ENCODE data around the gene PAK4.

Gene PAK4

GRCh38 chr19:39146686-39147450 is 21.3 kb downstream of the PAK4 start:
- DNase-seq (ENCODE audit: low read depth) = no peak

- DNase-seq (ENCODE audit: low read depth) = no peak
Measured at GRCh38 chr19:39147480-39147879, 21.9 kb downstream of the PAK4 start.

GRCh38 chr19:39148939-39149529 is 23.4 kb downstream of the PAK4 start:
- DNase-seq (ENCODE audit: low read depth) = no peak

- DNase-seq (ENCODE audit: low read depth) = no peak
Measured at GRCh38 chr19:39150235-39150634, 24.6 kb downstream of the PAK4 start.

GRCh38 chr19:39150807-39151600 is 25.4 kb downstream of the PAK4 start:
- DNase-seq (ENCODE audit: low read depth) = no peak

- DNase-seq (ENCODE audit: low read depth) = no peak
Measured at GRCh38 chr19:39152066-39152465, 26.5 kb downstream of the PAK4 start.

GRCh38 chr19:39154100-39154628 is 28.6 kb downstream of the PAK4 start:
- no peak for DNase-seq (ENCODE audit: low read depth)

- no peak for DNase-seq (ENCODE audit: low read depth)
Measured at GRCh38 chr19:39154629-39155100, 29.1 kb downstream of the PAK4 start.

- no peak for DNase-seq (ENCODE audit: low read depth)
Measured at GRCh38 chr19:39155114-39155700, 29.6 kb downstream of the PAK4 start.

GRCh38 chr19:39155741-39156140 is 30.2 kb downstream of the PAK4 start:
- DNase-seq (ENCODE audit: low read depth) = no peak

- no peak for DNase-seq (ENCODE audit: low read depth)
Measured at GRCh38 chr19:39156326-39157230, 31.0 kb downstream of the PAK4 start.

- no peak for DNase-seq (ENCODE audit: low read depth)
Measured at GRCh38 chr19:39157275-39157996, 31.9 kb downstream of the PAK4 start.

GRCh38 chr19:39157997-39158389 is 32.4 kb downstream of the PAK4 start:
- DNase-seq (ENCODE audit: low read depth) = no peak

GRCh38 chr19:39158646-39159260 is 33.2 kb downstream of the PAK4 start:
- no peak for DNase-seq (ENCODE audit: low read depth)

GRCh38 chr19:39160523-39160861 is 34.9 kb downstream of the PAK4 start:
- no peak for DNase-seq (ENCODE audit: low read depth)

GRCh38 chr19:39160889-39161672 is 35.5 kb downstream of the PAK4 start:
- no peak for DNase-seq (ENCODE audit: low read depth)

- no peak for DNase-seq (ENCODE audit: low read depth)
Measured at GRCh38 chr19:39162441-39163043, 37.0 kb downstream of the PAK4 start.

GRCh38 chr19:39163621-39164020 is 38.0 kb downstream of the PAK4 start:
- DNase-seq (ENCODE audit: low read depth) = no peak

- no peak for DNase-seq (ENCODE audit: low read depth)
Measured at GRCh38 chr19:39164289-39164688, 38.7 kb downstream of the PAK4 start.
